ENCODE data around the gene FMNL2.
A peak's percentile ranks its signal among the peaks of the same experiment; 100 is the strongest.

FMNL2 gene

GRCh38 chr2:152339556-152340286 lies 4.7 kb downstream of the FMNL2 start:
- no peak for DNase-seq (ENCODE audit: low read depth)

- DNase-seq (ENCODE audit: low read depth) = no peak
Observed at GRCh38 chr2:152342259-152343046, 7.5 kb downstream of the FMNL2 start.

GRCh38 chr2:152343426-152343825 lies 8.5 kb downstream of the FMNL2 start:
- no peak for DNase-seq (ENCODE audit: low read depth)

- DNase-seq (ENCODE audit: low read depth) = no peak
Observed at GRCh38 chr2:152344579-152345195, 9.7 kb downstream of the FMNL2 start.

GRCh38 chr2:152347076-152347475 lies 12.1 kb downstream of the FMNL2 start:
- DNase-seq (ENCODE audit: low read depth) = no peak

- no peak for DNase-seq (ENCODE audit: low read depth)
Observed at GRCh38 chr2:152348388-152348787, 13.4 kb downstream of the FMNL2 start.

- DNase-seq (ENCODE audit: low read depth) = no peak
Observed at GRCh38 chr2:152349416-152349815, 14.4 kb downstream of the FMNL2 start.

- no peak for DNase-seq (ENCODE audit: low read depth)
Observed at GRCh38 chr2:152350155-152350679, 15.2 kb downstream of the FMNL2 start.

GRCh38 chr2:152352616-152353015 lies 17.6 kb downstream of the FMNL2 start:
- no peak for DNase-seq (ENCODE audit: low read depth)

GRCh38 chr2:152353364-152353763 lies 18.4 kb downstream of the FMNL2 start:
- no peak for DNase-seq (ENCODE audit: low read depth)

GRCh38 chr2:152354069-152354755 lies 19.2 kb downstream of the FMNL2 start:
- DNase-seq (ENCODE audit: low read depth) = no peak

GRCh38 chr2:152354909-152355308 lies 19.9 kb downstream of the FMNL2 start:
- DNase-seq (ENCODE audit: low read depth) = no peak

- no peak for DNase-seq (ENCODE audit: low read depth)
Observed at GRCh38 chr2:152355409-152355831, 20.4 kb downstream of the FMNL2 start.

GRCh38 chr2:152359573-152360363 lies 24.8 kb downstream of the FMNL2 start:
- no peak for DNase-seq (ENCODE audit: low read depth)

- DNase-seq (ENCODE audit: low read depth) = no peak
Observed at GRCh38 chr2:152363936-152364335, 29.0 kb downstream of the FMNL2 start.

- no peak for DNase-seq (ENCODE audit: low read depth)
Observed at GRCh38 chr2:152367547-152368390, 32.8 kb downstream of the FMNL2 start.

- peak; percentile 39 for DNase-seq (ENCODE audit: low read depth)
Observed at GRCh38 chr2:152369176-152369860, 34.3 kb downstream of the FMNL2 start.

- no peak for DNase-seq (ENCODE audit: low read depth)
Observed at GRCh38 chr2:152370783-152371182, 35.8 kb downstream of the FMNL2 start.

- no peak for DNase-seq (ENCODE audit: low read depth)
Observed at GRCh38 chr2:152372438-152372984, 37.5 kb downstream of the FMNL2 start.
